ENCODE measurements around the gene IL4R. TPM values are rescaled to one million over a fixed set of nuclear protein-coding genes. Genes with fewer than 3 reads are reported as not detected.

The IL4R gene
- total and polyA plus RNA-seq, 2 of the 13 experiments (the other 11 are each of a cell fraction or from before 2014, with no cell fraction given) = 15.9 to 49.6 TPM

- intact Hi-C loops (cut with micrococcal nuclease; ENCODE audit: unreplicated experiment) (no loop called here), in situ Hi-C loops (cut with HindIII; ENCODE audit: extremely low pct_ligation_motif_present, low pct_unique_long_range_greater_than_20kb) (no loop called here)
- Histone ChIP-seq H3K4me2 (ENCODE audit: low read depth, low read length) (no peak overlapping the region), H3K4me3 (replicated peaks in 1 of 3; ENCODE audit: insufficient read depth in 1 of 3, low read depth in 2 of 3, low read length in 3 of 3) (no peak overlapping the region), H3K27me3 (ENCODE audit: control insufficient read depth in 1 of 2, insufficient read depth in 2 of 2, low read length in 2 of 2) (no peaks in the 10 kb centered on the region), H3K9me3 (ENCODE audit: low read length) (no peaks in the 10 kb centered on the region), H4K20me1 (ENCODE audit: insufficient read depth, low read length) (0 out of 2 replicates have a peak, but pooled peaks cover 2% of the 10 kb centered on the region), H3K79me2 (ENCODE audit: insufficient read depth, low read length) (no peaks in the 10 kb centered on the region), H3K36me3 (replicated peaks in 1 of 2; ENCODE audit: control insufficient read depth in 1 of 2, insufficient read depth in 2 of 2, low read length in 2 of 2) (no peaks in the 10 kb centered on the region), H3K9ac (ENCODE audit: insufficient read depth, low read depth, low read length) (no peak overlapping the region), H3K4me1 (ENCODE audit: insufficient read depth, low read length) (peaks cover 49% of the 10 kb centered on the region), H3K27ac (ENCODE audit: extremely low read length, insufficient read depth, low read length) (no peak overlapping the region), H2AFZ (ENCODE audit: low read length) (no peak overlapping the region)
- DNase-seq (ENCODE audit: low spot score) (no peak), ATAC-seq (no peak), FAIRE-seq (no peak)
- ChIA-PET POLR2A (interaction anchor here (1.1 kb wide), 1 partner anchor 167 kb away, joined by 5 read pairs; the partner anchor contains the start of gene KDM8), CTCF (ENCODE audit: low intra/inter-chr PET ratio, low total read pairs) (interaction anchor here (2.2 kb wide), 1 partner anchor 135 kb away, joined by 7 read pairs; no protein-coding TSS in a partner anchor)
- TF ChIP-seq ZNF317 (CRISPR knock-in tag; IDR thresholded peaks at IDR 0.05) = 0 out of 2 replicates have a peak, but pooled peaks have one; percentile 8
- TF ChIP-seq GLMP (CRISPR knock-in tag; IDR thresholded peaks at IDR 0.05; ENCODE audit: borderline replicate concordance) = no peak
- no peak for TF ChIP-seq HCFC1 (IDR thresholded peaks at IDR 0.05; ENCODE audit: low read depth, low read length)
- TF ChIP-seq, protein P1, sequence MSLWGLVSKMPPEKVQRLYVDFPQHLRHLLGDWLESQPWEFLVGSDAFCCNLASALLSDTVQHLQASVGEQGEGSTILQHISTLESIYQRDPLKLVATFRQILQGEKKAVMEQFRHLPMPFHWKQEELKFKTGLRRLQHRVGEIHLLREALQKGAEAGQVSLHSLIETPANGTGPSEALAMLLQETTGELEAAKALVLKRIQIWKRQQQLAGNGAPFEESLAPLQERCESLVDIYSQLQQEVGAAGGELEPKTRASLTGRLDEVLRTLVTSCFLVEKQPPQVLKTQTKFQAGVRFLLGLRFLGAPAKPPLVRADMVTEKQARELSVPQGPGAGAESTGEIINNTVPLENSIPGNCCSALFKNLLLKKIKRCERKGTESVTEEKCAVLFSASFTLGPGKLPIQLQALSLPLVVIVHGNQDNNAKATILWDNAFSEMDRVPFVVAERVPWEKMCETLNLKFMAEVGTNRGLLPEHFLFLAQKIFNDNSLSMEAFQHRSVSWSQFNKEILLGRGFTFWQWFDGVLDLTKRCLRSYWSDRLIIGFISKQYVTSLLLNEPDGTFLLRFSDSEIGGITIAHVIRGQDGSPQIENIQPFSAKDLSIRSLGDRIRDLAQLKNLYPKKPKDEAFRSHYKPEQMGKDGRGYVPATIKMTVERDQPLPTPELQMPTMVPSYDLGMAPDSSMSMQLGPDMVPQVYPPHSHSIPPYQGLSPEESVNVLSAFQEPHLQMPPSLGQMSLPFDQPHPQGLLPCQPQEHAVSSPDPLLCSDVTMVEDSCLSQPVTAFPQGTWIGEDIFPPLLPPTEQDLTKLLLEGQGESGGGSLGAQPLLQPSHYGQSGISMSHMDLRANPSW (CRISPR knock-in tag; IDR thresholded peaks at IDR 0.05; ENCODE audit: borderline replicate concordance) = no peak
- TF ChIP-seq, protein P2, sequence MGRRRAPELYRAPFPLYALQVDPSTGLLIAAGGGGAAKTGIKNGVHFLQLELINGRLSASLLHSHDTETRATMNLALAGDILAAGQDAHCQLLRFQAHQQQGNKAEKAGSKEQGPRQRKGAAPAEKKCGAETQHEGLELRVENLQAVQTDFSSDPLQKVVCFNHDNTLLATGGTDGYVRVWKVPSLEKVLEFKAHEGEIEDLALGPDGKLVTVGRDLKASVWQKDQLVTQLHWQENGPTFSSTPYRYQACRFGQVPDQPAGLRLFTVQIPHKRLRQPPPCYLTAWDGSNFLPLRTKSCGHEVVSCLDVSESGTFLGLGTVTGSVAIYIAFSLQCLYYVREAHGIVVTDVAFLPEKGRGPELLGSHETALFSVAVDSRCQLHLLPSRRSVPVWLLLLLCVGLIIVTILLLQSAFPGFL (CRISPR knock-in tag; IDR thresholded peaks at IDR 0.05) = no peak
- no peak for TF ChIP-seq ZNF484 (CRISPR knock-in tag; IDR thresholded peaks at IDR 0.05; ENCODE audit: borderline replicate concordance, low read depth)
- no TSS peak for BruUV-seq (replicated peaks)
Measured at GRCh38 chr16:27370318-27370717, 56.5 kb downstream of the IL4R start.

Measured in HepG2 (cell line).